T-helper 1 cell (primary cell): ENCODE measurements around the gene CFD.
A peak's percentile ranks its signal among the peaks of the same experiment; 100 is the strongest.
"Not testable (repeated sequence)": the region's sequence is repeated elsewhere in the genome, so short reads cannot be mapped to it uniquely, and the experiment has no call there.

ENCODE experiments used
- DNase-seq, 5 donors: peaks; one replicate each; pipeline ENCODE4 v3.0.0-alpha.2; 2012 to 2020

The CFD gene

GRCh38 chr19:888581-889385 is 29.3 kb downstream of the CFD start:
- DNase-seq: peak in 2 of 5 donors; percentile 39 to 58

- DNase-seq: no peak
Observed at GRCh38 chr19:889662-890295, 30.3 kb downstream of the CFD start.

GRCh38 chr19:890831-891230 is 31.4 kb downstream of the CFD start:
- DNase-seq: no peak

DNA sequence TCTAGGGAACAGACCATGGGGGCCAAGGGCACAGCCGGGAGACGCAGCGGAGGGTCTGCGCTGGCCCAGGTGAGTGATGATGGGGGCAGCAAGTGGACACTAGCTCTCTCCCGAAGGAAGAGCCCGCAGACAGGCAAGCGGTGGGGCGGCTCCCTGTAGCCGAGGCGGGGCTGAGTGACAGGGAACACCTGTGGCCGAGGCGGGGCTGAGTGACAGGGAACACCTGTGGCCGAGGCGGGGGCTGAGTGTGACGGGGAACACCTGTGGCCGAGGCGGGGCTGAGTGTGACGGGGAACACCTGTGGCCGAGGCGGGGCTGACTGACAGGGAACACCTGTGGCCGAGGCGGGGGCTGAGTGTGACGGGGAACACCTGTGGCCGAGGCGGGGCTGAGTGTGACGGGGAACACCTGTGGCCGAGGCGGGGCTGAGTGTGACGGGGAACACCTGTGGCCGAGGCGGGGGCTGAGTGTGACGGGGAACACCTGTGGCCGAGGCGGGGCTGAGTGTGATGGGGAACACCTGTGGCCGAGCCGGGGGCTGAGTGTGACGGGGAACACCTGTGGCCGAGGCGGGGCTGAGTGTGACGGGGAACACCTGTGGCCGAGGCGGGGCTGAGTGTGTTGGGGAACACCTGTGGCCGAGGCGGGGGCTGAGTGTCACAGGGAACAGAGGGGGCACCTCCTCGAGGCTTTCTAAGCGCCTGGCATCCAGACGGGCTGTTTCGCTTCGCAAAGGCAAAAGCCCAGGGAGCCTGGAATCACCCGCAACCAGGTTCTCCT is 32.1 kb downstream of the CFD start:
- DNase-seq: not testable (repeated sequence)

GRCh38 chr19:892243-892893 is 32.9 kb downstream of the CFD start:
- DNase-seq: no peak

DNA sequence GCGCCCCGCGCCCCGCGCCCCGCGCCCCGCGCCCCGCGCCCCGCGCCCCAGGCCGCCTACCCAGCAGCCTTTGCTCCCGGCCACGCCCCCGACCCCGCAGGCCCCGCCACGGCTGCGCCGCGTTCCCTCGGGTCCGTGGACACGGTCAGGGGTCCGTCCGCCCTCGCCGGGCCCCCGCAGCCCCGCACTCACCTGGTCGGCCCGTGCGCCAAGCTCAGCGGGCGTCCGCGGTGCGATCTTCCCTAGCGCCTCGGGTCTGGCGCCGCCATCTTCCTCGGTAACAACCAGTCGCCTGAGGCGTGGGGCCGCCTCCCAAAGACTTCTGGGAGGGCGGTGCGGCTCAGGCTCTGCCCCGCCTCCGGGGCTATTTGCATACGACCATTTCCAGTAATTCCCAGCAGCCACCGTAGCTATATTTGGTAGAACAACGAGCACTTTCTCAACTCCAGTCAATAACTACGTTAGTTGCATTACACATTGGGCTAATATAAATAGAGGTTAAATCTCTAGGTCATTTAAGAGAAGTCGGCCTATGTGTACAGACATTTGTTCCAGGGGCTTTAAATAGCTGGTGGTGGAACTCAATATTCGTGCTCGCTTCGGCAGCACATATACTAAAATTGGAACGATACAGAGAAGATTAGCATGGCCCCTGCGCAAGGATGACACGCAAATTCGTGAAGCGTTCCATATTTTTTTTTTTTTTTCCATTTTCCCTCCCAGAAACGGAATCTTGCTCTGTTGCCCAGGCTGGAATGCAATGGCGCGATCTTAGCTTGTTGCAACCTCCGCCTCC is 33.6 kb downstream of the CFD start, which contains the start of the genes MED16 and RNU6-9:
MED16 (minus strand) TSS at position 294 of the 796 bp plus-strand sequence. CDS start 2,056 bp downstream, outside the sequence.
RNU6-9 (plus strand) TSS at position 591 of the 796 bp plus-strand sequence.
- DNase-seq: peak; percentile 84 to 95 (median 89)

- no peak for DNase-seq
Observed at GRCh38 chr19:896434-896833, 37.0 kb downstream of the CFD start.

DNA sequence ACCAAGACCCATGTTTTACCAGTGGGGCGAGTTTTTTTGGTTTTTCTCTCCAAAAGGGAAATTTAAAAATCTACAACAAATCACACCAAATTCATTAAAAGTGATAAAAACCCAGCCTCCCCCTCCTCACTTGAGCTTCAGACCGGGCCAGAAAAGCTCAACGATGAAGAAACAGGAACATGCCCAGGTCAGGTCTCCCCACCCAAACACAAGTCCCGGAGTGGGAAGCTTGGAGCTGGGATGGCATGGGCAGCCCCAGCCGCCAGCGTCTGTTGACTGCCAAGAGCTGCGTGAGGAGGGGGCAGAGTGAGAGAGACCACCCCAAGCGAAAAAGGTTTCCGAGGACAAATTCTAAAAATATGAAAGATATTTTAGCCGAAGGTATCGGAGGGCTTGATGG is 37.5 kb downstream of the CFD start:
- no peak for DNase-seq

GRCh38 chr19:897442-898039 is 38.1 kb downstream of the CFD start:
- DNase-seq: no peak

DNA sequence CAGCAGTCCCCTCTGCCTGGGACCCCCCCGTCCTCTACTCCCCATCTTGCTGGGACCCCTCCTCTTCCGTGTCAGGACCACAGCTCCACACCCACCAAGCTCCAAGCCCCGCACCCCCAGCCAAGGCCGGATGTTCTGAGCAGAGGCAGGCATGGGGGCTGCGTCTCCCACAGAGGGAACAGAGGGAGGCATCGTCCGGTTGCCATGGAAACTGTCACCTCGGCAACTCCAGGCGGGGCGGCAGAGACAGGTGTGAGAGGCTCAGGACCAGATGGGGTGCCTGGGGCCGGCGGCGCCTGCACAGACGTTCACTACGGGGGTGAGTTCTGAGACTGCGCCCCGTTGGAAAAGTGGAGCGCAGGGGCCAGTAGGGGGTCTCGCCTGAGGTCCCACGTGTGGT is 39.2 kb downstream of the CFD start:
- peak in 1 of 5 donors; percentile 38 for DNase-seq

GRCh38 chr19:899336-900042 is 40.0 kb downstream of the CFD start:
- DNase-seq: no peak

DNA sequence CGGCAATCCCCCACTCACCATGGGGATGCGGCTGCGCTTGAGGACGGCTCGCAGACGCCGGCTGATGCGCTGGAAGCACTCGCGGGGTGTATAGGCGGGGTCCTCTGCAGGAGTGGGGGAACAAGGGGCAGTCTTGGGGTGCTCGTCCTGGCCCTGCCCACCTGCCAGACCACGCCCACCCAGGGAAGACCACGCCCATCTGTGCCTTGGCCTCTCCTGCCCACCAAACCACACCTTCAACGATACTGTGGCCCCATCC is 40.5 kb downstream of the CFD start:
- DNase-seq: no peak

GRCh38 chr19:900302-901111 is 41.0 kb downstream of the CFD start:
- no peak for DNase-seq

- no peak for DNase-seq
Observed at GRCh38 chr19:901216-902092, 42.0 kb downstream of the CFD start.

DNA sequence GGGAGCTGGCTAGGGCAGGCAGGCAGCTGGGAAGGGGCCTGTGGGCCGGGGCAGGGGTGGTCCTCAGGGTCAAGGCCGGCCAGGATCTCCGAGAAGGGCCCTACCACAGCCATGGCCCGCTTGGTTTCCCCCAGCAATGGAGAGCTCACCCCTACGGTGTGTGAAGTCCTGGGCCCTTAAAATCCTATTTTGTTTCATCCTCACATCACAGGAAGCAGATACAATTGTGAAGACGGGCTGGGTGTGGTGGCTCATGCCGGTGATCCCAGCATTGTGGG is 42.6 kb downstream of the CFD start:
- no peak for DNase-seq

GRCh38 chr19:902446-903226 is 43.2 kb downstream of the CFD start:
- no peak for DNase-seq

GRCh38 chr19:903266-903797 is 43.9 kb downstream of the CFD start:
- no peak for DNase-seq

- no peak for DNase-seq
Observed at GRCh38 chr19:904545-904944, 45.1 kb downstream of the CFD start.
